GM20000 (cell line): ENCODE results near the gene ARHGEF6.

ENCODE experiments used
- DNase-seq: peaks from one replicate; pipeline ENCODE4 v3.0.0; 2012; ENCODE audit warnings: low spot score
- CTCF ChIP-seq: IDR thresholded peaks from 2 replicates; pipeline ENCODE4 v1.5.1; 2012; ENCODE audit warnings: mild to moderate bottlenecking, control low read depth; ENCODE audit errors: extremely low read depth, missing control alignments

ARHGEF6 gene

DNA sequence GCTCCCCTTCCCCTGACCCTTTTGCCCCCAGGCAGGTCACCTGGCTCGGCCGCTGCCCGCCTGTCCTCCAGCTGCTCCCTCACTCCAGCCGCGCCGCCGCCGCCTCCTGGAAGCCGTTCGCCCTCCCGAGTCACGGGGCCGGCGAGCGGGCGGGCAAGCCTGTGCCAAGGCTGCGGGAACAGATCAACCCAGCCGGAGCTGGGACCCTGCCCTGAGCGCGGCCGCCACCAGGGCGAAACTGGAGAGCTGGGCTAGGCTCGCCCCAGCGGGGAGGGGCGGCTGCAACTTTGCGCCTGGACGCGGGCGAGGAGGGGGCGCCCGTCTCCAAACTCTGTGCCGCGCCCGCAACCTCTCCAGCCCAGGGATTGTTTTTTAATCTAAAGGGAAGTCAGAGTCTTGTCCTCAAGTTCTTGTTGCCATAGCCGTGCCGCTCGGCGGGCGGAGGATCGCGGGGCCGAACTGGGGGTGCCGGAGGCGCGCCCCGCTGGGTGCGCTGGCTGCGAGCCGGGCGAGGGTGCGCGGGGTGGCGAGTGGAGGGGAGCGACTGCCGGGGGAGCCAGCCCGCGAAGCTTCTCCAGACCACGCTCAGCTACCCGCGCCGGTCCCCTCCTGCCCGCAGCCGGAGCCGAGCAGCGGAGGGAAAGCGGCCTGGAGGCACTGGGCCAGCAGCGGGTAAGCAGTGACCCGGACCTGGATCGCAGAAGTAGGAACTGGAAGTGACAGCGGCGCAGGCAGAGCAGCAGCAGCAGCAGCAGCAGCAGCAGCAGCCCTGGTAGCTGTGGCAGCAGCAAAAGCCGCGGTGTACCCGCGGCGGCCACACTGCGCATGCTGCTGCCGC is 13.4 kb downstream of the ARHGEF6 start:
- peak; percentile 74 for DNase-seq
- no peak for TF ChIP-seq CTCF

DNA sequence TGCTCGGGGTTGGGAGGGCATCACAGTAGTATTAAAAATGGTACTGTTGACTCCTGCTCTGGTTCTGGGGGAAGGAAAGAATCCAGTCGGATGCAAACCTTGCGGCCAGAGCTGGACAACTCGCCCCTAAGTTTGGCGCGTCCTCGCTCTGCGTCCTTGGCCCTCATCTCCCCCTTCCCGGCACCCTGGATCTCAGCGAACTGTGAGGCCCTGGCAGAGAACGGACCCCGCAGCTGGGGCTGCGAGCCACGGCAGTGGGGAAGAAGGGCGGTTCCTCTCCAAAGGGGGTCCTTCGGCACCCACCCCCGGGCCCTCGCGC is 14.0 kb downstream of the ARHGEF6 start:
- no peak for TF ChIP-seq CTCF
- no peak for DNase-seq

DNA sequence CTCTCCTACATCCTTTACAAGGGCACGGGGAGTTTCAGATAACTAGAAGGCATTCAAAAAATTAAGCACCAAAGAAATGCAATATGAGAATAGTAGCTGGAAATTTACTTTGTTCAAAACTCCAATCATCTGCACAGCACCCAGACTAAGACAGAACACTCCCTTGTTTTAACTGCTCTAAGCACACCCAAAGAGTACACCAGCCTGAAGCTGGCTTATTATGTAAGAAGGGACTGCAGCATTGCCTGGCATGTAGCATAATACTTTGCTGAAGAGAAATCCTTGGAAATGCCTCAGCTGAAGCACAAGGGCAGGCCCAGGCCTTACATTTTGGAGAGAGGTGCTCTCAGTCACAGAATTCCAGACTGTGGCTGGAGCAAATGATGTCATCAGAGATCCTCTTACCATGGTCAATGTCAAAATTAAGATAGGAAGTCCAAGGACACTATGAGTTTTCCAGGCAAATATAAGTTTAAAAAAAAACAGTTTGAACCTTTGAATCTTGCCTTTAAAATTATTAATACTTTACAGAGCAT is 14.8 kb downstream of the ARHGEF6 start:
- no peak for DNase-seq
- no peak for TF ChIP-seq CTCF

DNA sequence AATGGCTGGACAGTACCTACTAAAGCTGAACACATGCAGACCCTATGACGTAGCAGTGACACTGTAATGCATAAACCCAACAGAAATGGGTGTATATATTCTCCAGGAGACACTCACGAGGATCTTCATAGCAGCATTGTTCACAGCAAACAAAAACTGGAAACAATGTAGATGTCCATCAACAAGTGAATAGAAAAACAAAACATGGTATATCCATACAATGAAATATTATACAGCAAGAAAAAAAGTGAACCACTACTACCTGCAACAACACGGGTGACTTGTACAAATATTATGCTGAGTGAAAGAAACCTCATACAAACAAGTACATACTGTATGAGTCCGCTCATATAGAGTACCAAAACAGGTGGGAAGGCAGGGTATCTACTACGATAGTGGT is 16.5 kb downstream of the ARHGEF6 start:
- TF ChIP-seq CTCF: no peak
- DNase-seq: no peak

GRCh38 chrX:136762820-136763452 is 17.8 kb downstream of the ARHGEF6 start:
- no peak for DNase-seq
- TF ChIP-seq CTCF: no peak

- TF ChIP-seq CTCF: no peak
- DNase-seq: no peak
Observed at GRCh38 chrX:136761421-136761820, 19.3 kb downstream of the ARHGEF6 start.

GRCh38 chrX:136759968-136760367 is 20.8 kb downstream of the ARHGEF6 start:
- DNase-seq: no peak
- TF ChIP-seq CTCF: no peak
